ENCODE results near the gene OSBPL8.
"Not testable (repeated sequence)": the region's sequence is repeated elsewhere in the genome, so short reads cannot be mapped to it uniquely, and the experiment has no call there.

OSBPL8 gene

DNA sequence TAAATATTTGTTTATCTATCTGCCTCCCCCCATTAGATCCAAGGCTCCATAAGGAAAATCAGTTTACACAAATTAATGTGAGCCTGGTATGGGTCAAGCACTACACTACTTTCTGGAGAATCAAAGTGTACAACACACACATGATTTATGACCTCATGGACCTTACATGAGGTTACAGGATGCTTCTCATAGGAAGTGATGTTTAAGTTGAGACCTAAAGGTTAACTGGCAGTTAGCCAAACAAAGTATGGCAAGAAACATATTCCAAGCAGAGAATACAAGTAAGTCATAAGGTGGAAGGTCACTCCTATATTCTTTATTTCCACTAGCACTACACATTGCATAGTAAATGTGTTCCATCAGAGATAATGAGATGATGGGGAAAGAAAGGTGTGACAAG, 39.2 kb downstream of the OSBPL8 start:
- DNase-seq (ENCODE audit: low spot score), result no peak

DNA sequence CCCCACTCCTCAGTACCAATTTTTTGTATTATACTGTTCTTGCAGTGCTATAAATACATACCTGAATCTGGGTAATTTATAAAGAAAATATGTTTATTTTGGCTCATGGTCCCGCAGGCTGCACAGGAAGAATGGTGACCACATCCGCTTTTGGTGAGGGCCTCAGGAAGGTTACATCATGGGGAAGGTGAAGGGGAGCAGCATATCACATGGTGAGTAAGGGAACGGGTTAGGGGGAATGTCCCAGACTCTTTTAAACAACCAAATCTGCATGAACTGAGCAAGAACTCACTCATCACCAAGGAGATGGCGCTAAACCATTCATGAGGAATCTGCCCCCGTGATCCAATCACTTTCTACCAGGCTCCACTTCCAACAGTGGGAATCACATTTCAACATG, 40.0 kb downstream of the OSBPL8 start:
- DNase-seq (ENCODE audit: low spot score), result no peak

DNA sequence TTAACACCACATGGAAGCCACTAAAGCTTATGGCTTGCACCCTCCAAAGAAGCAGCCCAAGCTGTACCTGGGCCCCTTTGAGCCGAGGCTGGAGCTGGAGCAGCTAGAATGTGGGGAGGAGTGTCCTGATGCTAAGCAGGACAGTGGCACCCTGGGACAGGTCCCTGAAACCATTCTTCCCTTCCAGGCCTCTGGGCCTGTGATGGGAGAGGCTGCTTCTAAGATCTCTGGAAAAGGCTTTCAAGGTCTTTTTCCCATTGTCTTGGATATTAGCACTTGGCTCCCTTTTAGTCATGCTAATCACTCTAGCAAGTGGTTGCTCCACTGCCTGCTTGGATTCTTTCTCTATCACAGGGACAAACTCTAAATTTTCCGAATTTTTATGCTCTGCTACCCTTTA, 40.9 kb downstream of the OSBPL8 start:
- no peak for DNase-seq (ENCODE audit: low spot score)

DNA sequence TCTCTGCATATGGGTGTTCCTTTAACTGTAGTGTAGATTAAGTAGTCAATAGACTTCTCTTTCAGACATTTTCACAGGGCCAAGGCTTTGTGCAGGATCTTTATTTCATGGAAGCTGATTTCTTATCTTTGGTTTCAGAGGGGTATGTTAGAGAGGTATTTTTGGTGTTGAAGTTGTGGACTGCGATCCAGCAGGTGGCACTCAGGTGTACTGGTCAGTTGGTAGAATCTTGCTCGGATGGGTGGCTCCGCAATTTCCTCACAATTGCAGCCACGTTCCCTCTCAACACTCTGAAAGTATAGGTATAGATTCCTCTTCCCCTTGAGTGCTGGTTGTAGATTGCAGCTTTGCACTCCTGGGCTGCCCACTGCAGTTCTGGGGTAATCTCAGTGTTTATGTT, 44.3 kb downstream of the OSBPL8 start:
- DNase-seq (ENCODE audit: low spot score), result no peak

DNA sequence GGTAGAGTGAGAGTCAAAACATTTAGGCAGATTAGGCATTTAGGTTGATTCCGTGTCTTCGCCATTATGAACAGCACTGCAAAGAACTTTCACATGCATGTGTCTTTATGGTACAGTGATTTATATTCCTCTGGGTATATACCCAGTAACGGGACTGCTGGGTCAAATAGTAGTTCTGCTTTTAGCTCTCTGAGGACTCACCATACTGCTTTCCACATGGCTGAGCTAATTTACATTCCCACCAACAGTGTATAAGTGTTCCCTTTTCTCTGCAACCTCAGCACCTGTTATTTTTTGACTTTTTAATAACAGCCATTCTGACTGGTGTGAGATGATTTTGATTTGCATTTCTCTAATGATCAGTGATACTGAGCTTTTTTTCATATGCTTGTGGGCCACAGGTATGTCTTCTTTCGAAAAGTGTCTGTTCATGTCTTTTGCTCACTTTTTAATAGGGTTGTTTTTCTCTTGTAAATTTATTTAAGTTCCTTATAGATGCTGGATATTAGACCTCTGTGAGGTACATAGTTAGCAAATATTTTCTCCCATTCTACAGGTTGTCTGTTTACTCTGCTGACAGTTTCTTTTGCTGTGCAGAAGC, 48.4 kb downstream of the OSBPL8 start:
- not testable (repeated sequence) for DNase-seq (ENCODE audit: low spot score)

DNA sequence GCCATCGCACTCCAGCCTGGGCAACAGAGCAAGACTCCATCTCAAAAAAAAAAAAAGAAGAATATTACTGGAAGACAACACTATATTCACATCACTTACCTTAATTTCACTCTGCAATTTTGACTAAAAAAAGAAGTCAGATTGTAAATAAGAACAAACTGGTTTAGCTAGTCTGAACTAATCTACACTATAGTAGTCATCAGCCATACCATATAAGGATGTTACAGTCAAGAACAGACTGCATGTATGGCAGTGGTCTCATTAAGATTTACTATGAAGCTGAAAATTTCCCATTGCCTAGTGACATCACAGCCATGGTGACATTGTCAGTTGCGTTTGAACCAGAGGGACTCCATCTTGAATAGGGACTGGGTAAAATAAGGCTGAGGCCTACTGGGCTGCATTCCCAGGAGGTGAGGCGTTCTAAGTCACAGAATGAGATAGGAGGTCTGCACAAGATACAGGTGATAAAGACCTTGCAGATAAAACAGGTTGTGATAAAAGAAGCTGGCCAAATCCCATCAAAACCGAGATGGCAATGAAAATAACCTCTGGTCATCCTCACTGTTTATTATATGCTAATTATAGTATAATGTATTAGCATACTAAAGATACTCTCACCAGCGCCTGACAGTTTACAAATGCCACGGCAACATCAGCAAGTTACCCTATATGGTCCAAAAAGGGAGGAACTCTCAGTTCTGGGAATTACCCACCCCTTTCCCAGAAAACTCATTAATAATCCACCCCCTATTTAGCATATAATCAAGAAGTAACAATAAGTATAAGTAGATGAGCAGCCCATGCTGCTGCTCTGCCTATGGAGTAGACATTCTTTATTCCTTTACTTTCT, 51.2 kb downstream of the OSBPL8 start:
- DNase-seq (ENCODE audit: low spot score), result no peak

DNA sequence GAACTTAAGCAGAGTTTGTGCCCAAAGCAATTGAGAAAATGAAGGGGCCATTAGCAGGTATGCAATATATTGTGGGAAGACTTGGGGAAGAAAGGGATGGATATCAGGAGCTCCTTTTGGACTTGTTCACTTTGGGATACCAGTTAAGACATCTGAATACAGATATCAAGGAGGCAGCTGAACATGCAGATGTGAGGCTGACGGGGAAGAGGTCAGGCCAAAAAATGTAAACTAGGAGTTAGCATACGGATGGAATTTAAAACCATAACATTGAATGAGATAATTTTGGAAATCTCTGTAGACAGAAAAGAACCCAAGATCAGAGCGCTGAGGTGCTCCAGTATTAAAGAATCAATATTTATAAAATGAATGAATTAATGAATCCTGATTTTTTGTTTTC, 53.4 kb downstream of the OSBPL8 start:
- no peak for DNase-seq (ENCODE audit: low spot score)

DNA sequence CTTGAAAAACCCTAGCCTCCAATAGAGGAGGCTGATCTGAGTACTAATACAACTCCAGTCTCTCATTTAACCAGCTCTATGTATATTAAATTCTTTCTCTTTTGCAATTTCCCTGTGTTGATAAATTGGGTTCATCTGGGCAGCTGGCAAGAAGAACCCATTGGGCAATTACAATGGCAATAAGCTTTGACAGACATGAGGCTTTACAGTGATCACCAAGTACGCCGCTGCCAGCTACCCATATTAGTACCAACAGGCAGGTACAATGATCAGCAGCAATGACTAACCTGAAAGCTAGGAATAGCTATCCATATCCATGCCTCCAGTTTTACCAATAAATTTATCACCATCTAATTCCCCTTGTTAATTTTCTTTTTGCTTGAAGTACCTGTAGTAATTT, 54.5 kb downstream of the OSBPL8 start:
- no peak for DNase-seq (ENCODE audit: low spot score)

DNA sequence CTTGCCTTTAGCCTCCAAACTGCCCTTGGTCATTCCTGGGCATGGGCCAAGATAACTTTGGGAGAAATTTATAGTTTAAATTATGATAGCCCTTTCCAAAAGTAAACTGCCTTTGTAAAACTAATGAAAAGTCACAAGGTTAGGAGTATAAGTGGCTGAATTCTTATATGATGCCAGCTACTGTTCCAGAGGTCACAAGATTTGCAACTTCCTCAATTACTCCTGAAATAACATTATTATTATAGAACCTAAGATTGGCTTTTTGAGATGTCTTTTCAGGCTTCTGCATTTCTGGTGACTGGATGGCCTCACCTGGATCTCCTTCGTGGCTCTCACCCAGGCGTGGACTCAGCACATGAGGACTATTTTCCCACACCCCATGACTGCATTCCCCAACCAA, 55.0 kb downstream of the OSBPL8 start:
- DNase-seq (ENCODE audit: low spot score), result no peak

DNA sequence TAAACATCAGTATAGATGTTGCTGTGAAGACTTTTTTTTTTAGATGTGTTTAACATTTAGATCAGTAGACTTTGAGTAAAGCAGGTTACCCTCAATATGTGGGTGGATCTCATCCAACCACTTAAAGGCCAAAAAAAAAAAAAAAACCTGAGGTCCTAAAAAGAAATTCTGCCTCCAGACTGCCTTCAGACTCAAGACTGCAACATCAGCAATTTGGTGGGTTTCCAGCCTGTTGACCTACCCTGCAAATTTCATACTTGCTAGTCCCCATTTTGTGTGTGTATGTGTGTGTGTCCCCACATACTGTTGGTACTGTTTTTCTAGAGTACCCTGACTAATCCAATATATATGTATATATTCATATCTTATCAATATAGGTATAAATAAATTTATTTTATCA, 55.6 kb downstream of the OSBPL8 start:
- DNase-seq (ENCODE audit: low spot score), result no peak

DNA sequence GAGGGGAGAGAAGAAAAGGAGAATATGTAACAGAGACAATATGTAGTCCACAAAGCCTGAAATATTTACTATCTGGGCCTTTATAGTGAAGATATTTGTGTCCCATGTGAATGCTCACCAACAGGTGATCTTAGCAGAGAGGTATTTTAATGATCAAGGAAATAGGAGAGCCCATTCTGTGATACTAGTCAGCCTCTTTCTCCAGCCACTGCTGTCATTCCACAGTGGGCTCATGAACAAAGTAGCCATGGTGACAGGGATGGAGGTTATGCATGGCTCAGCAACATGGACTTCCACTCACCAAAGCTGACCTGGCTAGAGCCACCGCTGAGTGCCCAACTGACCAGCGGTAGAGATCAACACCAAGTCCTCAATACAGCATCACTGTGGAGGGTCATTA, 58.2 kb downstream of the OSBPL8 start:
- DNase-seq (ENCODE audit: low spot score), result no peak

DNA sequence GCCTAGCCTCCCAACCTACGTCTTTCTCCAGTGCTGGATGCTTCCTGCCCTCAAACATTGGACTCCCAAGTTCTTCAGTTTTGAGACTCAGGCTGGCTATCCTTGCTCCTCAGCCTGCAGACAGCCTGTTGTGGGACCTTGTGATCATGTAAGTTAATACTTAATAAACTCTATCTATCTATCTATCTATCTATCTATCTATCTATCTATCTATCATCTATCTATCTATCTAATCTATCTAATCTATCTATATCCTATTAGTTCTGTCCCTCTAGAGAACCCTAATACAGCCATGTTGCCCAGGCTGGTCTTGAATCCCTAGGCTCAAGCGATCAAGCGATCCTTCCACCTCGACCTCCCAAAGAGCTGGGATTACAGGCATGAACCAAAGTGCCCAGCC, 60.4 kb downstream of the OSBPL8 start:
- not testable (repeated sequence) for DNase-seq (ENCODE audit: low spot score)

DNA sequence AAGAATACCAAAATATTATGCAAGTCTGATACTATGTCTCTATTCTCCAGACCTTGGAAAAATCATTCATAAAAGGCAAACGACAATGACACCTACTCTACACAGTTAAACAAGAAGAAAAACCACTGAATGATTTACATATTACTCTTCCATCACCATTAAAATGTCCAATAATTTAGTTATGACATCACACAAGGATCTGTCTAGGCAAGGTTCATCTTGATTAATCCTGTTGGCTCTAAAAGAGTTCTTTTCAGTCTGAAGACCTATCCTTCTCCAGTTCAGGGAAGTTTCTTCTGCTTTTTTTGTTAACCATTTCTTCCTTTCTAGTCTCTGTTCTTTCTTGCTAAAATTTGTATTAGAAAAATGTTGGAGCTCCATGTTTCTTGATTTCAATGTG, 64.0 kb downstream of the OSBPL8 start:
- no peak for DNase-seq (ENCODE audit: low spot score)

DNA sequence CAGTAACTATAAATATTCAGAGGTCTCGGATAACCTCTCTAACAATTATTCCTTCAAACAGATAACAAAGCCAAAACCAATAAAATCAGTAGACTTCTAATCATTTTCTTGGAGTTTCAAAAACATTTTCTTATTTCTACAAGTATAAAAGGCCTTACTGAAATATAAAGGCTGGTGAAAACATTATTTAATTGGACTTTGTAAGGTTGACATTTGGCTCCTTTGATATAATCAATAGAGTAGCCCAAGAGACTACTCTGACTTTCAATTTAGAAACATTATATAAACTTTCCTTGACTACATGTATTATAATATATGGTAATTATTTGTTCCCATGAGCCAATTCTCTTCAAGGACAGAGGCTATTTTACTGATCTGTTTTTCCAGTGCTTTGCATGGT, 68.3 kb downstream of the OSBPL8 start:
- no peak for DNase-seq (ENCODE audit: low spot score)

DNA sequence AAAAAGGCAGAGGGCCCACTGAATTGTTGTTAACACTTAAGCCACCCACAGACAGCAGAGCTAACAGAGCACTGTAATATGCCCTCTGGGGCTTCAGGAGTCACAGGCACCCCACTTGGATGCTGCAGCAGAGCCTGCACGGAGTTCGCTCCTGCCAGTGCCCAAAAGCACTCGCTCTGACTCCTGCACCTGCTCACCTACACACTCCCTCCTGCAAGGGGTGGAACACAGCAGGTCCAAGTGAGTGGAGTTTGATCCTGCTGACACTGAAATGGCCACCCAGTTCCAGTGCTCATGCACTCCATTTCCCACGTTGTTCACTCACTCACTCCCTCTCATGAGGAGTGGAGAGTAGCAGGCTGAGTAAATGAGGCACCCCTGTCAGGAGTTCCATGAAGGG, 68.8 kb downstream of the OSBPL8 start:
- DNase-seq (ENCODE audit: low spot score), result no peak

DNA sequence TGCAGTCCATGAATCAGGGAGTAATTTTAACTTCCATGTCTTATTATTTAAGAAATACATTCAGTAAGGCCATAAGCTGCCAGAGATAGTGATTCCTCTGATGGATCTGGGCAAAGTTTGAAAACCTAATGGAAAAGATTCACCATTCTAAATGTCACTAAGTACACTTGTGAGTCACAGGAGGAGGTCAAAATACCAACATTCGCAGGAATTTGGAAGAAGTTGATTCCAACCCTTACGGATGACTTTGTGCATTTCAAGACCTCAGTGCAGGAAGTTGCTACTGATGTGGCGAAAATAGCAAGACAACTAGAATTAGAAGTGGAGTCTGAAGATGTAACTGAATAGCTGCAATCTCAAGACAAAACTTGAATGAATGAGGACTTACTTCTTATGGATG, 69.8 kb downstream of the OSBPL8 start:
- DNase-seq (ENCODE audit: low spot score), result no peak

DNA sequence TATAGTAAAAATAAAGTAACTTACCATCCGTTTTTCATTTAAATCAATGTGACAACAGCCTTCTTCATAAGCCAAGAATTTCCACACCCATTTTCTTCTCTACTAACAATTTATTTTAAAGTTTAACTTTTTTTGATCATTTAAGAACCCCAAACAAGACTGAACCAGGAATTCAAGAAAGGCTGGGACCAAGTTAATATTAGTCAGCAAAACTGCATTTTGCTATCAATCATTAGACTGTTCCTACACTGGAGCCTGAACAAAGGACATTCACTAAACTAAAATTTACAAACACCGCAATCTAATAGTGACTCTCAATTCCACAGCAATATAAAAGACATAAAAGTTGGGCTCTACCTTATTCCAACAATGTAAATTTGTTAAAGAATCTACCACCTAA, 73.6 kb downstream of the OSBPL8 start:
- DNase-seq (ENCODE audit: low spot score), result no peak

DNA sequence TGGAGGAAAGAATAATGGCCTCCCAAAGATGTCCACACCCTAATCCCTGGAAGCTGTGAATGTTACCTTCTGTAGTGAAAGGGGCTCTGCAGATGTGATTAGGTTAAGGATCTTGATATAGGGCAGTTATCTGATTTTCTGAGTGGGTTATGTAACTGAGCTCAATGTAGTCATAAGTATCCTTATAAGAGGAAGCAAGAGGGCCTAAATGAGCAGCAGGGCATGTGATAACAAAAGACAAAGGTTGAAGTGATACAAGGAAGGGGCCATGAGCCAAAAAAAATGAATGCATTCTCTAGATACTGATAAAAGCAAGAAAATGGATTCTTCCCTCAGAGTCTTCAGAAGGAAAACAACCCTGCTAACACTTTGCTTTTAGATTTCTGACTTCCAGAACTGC, 78.8 kb downstream of the OSBPL8 start:
- DNase-seq (ENCODE audit: low spot score), result no peak

DNA sequence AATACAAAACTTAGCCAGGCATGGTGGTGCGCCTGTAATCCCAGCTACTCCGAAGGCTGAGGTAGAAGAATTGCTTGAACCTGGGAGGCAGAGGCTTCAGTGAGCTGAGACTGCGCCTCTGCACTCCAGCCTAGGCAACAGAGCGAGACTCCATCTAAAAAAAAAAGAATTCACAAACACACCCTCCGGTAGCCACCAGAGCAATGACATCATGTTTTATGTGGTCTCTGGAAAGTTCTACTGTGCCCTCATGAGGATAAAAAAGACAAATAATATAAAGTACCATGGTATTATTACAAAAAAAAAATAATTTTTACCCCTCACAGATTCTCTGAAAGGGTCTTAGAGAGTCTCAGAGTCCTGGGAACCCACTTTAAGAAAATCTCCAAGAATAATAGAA, 81.5 kb downstream of the OSBPL8 start:
- no peak for DNase-seq (ENCODE audit: low spot score)

DNA sequence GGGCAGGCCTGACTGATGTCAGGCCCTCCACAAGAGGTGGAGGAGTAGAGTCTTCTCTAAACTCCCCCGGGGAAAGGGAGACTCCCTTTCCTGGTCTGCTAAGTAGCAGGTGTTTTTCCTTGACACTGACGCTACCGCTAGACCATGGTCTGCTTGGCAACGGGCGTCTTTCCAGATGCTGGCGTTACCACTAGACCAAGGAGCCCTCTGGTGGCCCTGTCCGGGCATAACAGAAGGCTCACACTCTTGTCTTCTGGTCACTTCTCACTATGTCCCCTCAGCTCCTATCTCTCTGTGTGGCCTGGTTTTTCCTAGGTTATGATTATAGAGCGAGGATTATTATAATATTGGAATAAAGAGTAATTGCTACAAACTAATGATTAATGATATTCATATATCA, 86.7 kb downstream of the OSBPL8 start:
- not testable (repeated sequence) for DNase-seq (ENCODE audit: low spot score)

DNA sequence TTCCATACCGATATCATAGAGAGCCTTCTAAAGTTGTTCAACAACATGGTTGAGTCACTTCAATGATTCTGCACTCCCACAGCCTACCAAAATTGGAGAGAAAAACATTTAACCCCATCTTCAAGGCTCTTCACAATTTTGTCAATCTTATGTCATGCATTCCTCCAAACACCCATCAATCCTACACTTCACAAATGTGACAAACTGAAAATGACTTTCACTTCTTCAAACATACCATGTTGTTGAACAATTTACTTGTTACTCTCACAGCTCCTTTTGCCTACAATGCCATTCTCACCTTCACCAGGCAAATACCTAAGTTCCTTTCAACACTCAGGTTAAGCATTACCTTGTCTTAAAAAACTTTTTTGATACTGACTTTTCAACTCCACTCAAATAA, 88.0 kb downstream of the OSBPL8 start:
- no peak for DNase-seq (ENCODE audit: low spot score)

DNA sequence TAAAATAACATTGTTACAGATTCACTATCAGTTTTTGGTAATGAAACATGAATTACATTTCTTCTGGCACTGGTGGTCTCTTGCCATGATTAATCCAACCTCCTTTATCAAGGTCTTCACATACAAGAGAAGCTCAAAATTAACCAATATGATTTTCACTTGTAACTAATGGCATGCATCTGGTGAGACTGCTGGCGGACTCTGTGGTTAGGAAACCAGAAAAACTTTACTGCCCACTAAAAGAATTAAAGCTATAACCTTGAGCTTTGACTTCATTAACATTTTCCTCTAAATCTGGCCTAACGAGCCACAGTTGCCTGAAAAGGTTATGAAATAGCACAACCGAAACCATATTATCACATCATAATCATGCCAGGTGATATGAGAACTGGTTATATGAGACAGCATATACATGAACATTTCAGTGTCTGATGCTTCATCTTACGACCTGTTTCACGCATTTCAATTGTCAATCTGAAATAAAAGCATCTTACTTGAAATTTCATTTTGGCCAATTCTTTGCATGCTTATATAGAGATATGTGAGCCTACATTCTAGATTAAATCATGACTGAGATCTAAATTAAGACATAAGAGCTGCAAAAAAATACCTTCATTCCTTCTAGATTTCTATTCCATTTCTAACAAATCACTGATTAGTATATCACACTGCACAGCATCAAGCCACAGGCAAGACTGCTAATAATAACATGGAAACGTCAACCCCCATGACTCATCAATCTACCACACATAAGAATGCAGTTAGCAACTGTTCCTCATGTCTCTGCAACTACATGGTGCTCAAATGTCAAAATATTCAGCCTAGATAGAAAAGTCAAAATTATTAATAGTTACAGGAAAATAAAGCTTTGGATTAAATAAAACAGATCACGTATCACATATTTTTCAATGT, 89.3 kb downstream of the OSBPL8 start:
- no peak for DNase-seq (ENCODE audit: low spot score)

DNA sequence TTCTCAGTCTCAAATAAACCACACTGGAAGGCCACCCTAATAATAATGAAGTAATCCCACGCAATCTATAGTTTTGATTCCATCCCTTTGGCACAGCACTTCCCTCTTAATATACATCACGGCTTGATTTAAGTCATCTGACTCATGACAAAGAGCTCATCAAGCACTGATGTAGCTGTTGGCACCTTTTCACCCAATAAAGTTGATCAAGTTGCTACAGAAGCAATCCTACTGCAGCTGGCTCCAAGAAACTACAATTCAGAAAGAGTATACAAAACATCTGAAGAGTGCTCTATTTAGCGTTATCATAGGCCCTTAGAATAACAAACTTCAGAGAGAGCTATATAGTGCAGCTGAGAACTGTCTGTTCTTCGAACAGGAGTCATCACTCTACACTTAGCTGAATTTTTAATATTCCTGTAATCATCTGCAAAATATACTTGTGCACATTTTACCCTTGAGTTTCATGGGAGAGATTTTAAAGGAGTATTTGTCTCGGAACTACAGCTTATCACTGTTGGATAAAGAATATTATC, 94.9 kb downstream of the OSBPL8 start:
- DNase-seq (ENCODE audit: low spot score), result no peak
